ENCODE data around the gene TRIM29.

The TRIM29 gene

DNA sequence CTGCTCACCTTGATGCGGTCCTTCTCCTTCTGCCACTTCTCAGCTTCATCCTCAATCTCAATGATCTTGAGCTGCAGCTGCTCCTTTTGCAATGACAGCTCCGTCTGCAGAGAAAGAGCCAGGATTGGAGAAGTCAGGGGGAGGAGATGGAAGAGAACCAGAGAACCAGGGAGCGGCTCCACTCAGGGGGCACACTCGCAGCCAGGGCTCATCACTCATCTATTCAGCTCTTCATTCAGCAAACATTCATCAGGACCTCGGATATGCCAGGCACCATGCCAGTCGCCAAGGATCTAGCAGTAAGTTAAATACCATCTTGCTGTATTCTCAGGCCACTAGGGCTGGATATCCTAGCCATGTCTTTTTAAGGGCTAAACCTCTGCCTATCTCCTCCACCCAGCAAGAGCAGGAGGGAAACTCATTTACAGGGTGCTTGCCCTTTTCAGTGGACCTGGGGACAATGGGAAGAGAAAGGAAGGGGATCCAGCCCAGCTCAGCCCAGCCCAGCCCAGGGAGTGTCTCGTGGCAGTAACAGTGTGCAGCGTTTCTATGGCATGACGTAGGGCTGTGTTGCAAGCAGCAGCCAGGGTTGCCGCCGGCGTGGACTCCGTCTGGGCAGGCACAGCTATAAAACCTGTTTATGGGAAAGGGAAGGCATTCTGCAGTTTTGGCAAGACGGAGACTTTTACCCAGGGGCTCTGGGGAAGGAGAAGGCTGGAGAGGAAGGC, 9.4 kb downstream of the TRIM29 start:
- in situ Hi-C loops (cut with MboI; ENCODE audit: low sequenced_read_pairs), result no loop called here
- no peaks in the 10 kb centered on the region for H3K4me1 ChIP-seq
- H3K4me3 ChIP-seq, result no peak overlapping the region
- no peaks in the 10 kb centered on the region for H3K36me3 ChIP-seq (replicated peaks)
- H3K27me3 ChIP-seq (ENCODE audit: low read depth), result peaks cover 9% of the 10 kb centered on the region; the same call in 1 of the 2 replicates
- no peaks in the 10 kb centered on the region for H3K9me3 ChIP-seq
- no peak for DNase-seq (ENCODE audit: low spot score in 2 of 2)

DNA sequence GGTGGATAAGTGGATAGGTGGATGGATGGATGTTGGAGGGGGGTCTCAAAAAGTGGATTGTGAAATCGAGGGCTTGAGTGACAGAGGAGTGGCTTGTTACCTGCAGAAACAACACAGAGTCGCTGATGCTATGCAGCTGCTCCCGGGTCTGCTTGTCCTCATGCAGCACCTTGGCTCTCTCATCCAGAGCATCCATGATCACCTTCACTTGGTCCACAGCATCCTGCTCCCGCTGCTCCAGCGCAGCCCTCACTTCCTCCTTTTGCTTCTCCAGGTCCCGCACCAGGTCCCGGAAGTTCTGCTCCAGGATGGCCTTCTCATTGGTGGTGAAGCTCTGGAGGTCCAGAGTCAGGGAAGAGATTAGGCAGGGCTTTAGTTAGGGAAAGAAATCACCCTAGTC, 10.7 kb downstream of the TRIM29 start:
- no peak overlapping the region for H3K4me3 ChIP-seq
- H3K36me3 ChIP-seq (replicated peaks), result no peaks in the 10 kb centered on the region
- H3K27me3 ChIP-seq (ENCODE audit: low read depth), result peaks cover 9% of the 10 kb centered on the region; the same call in 1 of the 2 replicates
- H3K9me3 ChIP-seq, result no peaks in the 10 kb centered on the region
- DNase-seq (ENCODE audit: low spot score in 2 of 2), result no peak
- H3K4me1 ChIP-seq, result no peaks in the 10 kb centered on the region
- in situ Hi-C loops (cut with MboI; ENCODE audit: low sequenced_read_pairs), result no loop called here

DNA sequence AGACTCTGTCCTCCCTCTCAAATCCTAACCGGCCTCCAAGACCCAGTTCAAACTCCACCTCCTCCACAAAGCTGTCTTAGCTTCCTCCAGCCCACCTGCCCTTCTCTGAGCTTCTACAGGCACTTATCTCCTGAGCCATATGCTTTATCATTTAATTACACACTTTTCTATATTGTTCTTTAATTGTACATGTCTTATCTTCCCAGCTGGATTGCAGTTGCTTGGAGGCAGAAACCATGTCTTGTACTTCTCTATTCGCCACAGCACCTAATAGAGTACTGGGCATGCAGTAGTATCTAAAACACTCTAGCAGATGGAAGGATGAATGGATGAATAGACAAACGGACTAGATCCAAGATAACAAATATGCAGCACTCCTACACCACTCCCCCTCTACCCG, 11.3 kb downstream of the TRIM29 start:
- Histone ChIP-seq H3K27me3 (ENCODE audit: low read depth) (peaks cover 9% of the 10 kb centered on the region; the same call in 1 of the 2 replicates), H3K4me3 (no peak overlapping the region), H3K36me3 (replicated peaks) (no peaks in the 10 kb centered on the region), H3K9me3 (no peaks in the 10 kb centered on the region), H3K4me1 (no peaks in the 10 kb centered on the region)
- in situ Hi-C loops (cut with MboI; ENCODE audit: low sequenced_read_pairs), result no loop called here
- no peak for DNase-seq (ENCODE audit: low spot score in 2 of 2)

- DNase-seq (ENCODE audit: low spot score in 2 of 2), result no peak
- Histone ChIP-seq H3K4me3 (no peak overlapping the region), H3K4me1 (no peaks in the 10 kb centered on the region), H3K9me3 (no peaks in the 10 kb centered on the region), H3K27me3 (ENCODE audit: low read depth) (peaks cover 4% of the 10 kb centered on the region; the same call in 1 of the 2 replicates), H3K36me3 (replicated peaks) (no peaks in the 10 kb centered on the region)
- in situ Hi-C loops (cut with MboI; ENCODE audit: low sequenced_read_pairs), result no loop called here
Observed at GRCh38 chr11:120125509-120125908, 12.4 kb downstream of the TRIM29 start.

- Histone ChIP-seq H3K4me3 (no peak overlapping the region), H3K36me3 (replicated peaks) (no peaks in the 10 kb centered on the region), H3K27me3 (ENCODE audit: low read depth) (peaks cover 4% of the 10 kb centered on the region; the same call in 1 of the 2 replicates), H3K9me3 (no peaks in the 10 kb centered on the region), H3K4me1 (no peaks in the 10 kb centered on the region)
- in situ Hi-C loops (cut with MboI; ENCODE audit: low sequenced_read_pairs), result no loop called here
- no peak for DNase-seq (ENCODE audit: low spot score in 2 of 2)
Observed at GRCh38 chr11:120125024-120125423, 12.9 kb downstream of the TRIM29 start.

DNA sequence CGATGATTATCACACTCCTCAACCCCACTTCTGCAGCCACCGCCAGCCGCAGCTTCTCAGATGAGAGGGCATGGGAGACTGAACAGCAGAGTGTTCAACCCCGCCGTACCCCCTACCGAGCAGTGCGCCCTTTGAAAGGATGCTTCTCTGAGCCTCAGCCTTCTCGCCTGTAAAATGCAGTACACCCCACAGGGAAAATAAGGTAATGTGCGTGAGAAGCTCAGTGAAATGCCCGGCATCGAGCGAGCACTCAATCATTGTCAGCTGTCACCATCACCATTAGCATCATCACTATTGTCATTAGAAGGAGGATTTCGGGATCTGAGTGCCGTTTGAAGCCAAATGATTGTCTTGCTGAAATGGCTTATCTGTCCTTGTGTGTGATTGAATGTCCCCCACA, 13.6 kb downstream of the TRIM29 start:
- Histone ChIP-seq H3K27me3 (ENCODE audit: low read depth) (peaks cover 4% of the 10 kb centered on the region; the same call in 1 of the 2 replicates), H3K4me1 (no peaks in the 10 kb centered on the region), H3K4me3 (no peak overlapping the region), H3K36me3 (replicated peaks) (no peaks in the 10 kb centered on the region), H3K9me3 (no peaks in the 10 kb centered on the region)
- DNase-seq (ENCODE audit: low spot score in 2 of 2), result no peak
- in situ Hi-C loops (cut with MboI; ENCODE audit: low sequenced_read_pairs), result no loop called here

DNA sequence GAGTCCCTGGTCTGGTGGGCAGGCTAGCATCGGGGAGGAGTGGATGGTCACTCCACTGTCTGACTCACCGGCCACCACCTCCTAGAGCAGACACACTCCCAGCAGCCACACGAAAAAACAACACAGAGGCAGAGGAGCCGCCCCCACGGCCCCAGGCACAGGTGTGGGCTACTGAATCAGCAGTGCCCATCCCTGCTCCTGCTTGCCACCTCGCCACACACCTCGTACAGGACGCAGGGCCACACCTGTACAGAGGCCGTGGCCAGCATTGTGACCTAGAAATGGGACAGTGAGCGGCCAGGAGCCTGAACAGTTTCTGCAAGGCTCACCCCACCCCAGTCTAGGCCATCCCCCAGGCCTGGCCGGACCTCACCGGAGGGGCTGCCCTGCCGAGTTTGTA, 14.0 kb downstream of the TRIM29 start:
- Histone ChIP-seq H3K4me1 (no peaks in the 10 kb centered on the region), H3K27me3 (ENCODE audit: low read depth) (peaks cover 4% of the 10 kb centered on the region; the same call in 1 of the 2 replicates), H3K36me3 (replicated peaks) (no peaks in the 10 kb centered on the region), H3K4me3 (no peak overlapping the region), H3K9me3 (no peaks in the 10 kb centered on the region)
- no peak for DNase-seq (ENCODE audit: low spot score in 2 of 2)
- in situ Hi-C loops (cut with MboI; ENCODE audit: low sequenced_read_pairs), result no loop called here

- in situ Hi-C loops (cut with MboI; ENCODE audit: low sequenced_read_pairs), result no loop called here
- Histone ChIP-seq H3K4me1 (no peaks in the 10 kb centered on the region), H3K36me3 (replicated peaks) (no peaks in the 10 kb centered on the region), H3K9me3 (no peaks in the 10 kb centered on the region), H3K4me3 (no peak overlapping the region), H3K27me3 (ENCODE audit: low read depth) (peaks cover 4% of the 10 kb centered on the region; the same call in 1 of the 2 replicates)
- DNase-seq (ENCODE audit: low spot score in 2 of 2), result no peak
Observed at GRCh38 chr11:120122924-120123683, 14.8 kb downstream of the TRIM29 start.

- no peak for DNase-seq (ENCODE audit: low spot score in 2 of 2)
- in situ Hi-C loops (cut with MboI; ENCODE audit: low sequenced_read_pairs), result no loop called here
- H3K4me1 ChIP-seq, result no peaks in the 10 kb centered on the region
- no peaks in the 10 kb centered on the region for H3K27me3 ChIP-seq (ENCODE audit: low read depth)
- H3K36me3 ChIP-seq (replicated peaks), result no peaks in the 10 kb centered on the region
- H3K9me3 ChIP-seq, result no peaks in the 10 kb centered on the region
- H3K4me3 ChIP-seq, result no peak overlapping the region
Observed at GRCh38 chr11:120121914-120122473, 15.9 kb downstream of the TRIM29 start.

DNA sequence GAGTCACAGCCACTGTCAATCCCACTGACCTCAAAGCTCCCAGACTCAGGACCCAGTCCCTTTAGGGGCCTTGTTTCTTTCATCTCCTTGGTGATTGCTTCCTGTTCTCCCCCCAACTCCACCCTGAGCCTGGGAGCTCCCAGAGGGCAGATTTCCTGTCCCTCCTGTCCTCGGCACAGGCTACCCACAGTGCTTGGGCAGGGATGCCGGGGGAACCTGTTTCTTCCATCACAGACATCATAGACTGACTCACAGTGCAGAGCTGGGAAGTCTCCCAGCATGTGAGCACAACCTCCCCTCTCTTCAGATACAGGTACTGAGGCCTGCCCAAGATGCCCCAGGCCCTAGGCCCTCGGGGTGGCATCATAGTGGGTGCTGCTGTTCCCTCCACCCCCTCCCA, 16.6 kb downstream of the TRIM29 start:
- Histone ChIP-seq H3K36me3 (replicated peaks) (no peaks in the 10 kb centered on the region), H3K9me3 (no peaks in the 10 kb centered on the region), H3K27me3 (ENCODE audit: low read depth) (0 out of 2 replicates have a peak, but pooled peaks cover under 1% of the 10 kb centered on the region), H3K4me3 (no peak overlapping the region), H3K4me1 (no peaks in the 10 kb centered on the region)
- DNase-seq (ENCODE audit: low spot score in 2 of 2), result no peak
- in situ Hi-C loops (cut with MboI; ENCODE audit: low sequenced_read_pairs), result no loop called here

- H3K27me3 ChIP-seq (ENCODE audit: low read depth), result 0 out of 2 replicates have a peak, but pooled peaks cover 2% of the 10 kb centered on the region
- no peaks in the 10 kb centered on the region for H3K36me3 ChIP-seq (replicated peaks)
- no peak for DNase-seq (ENCODE audit: low spot score in 2 of 2)
- no peaks in the 10 kb centered on the region for H3K4me1 ChIP-seq
- no peak overlapping the region for H3K4me3 ChIP-seq
- in situ Hi-C loops (cut with MboI; ENCODE audit: low sequenced_read_pairs), result no loop called here
- no peaks in the 10 kb centered on the region for H3K9me3 ChIP-seq
Observed at GRCh38 chr11:120120805-120121335, 17.0 kb downstream of the TRIM29 start.

DNA sequence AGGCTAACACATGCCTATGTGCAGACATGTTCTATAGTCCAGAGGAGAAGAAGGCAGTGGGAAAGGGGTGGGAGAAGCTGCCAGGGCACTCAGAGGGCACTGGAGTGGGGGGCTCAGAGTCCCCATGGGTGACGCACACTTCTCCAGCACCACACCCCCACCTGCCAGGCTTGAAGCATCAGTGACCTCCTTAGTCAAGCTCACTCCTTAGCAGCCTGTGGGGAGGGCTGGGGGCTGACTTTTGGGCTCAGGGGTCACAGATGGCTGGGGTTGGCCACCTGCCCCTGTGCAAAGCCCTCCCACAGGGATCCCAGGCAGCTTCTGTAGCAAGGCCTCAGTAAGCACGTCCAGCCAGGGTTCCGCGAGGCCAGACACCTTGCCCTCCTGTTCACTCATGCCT, 18.8 kb downstream of the TRIM29 start:
- in situ Hi-C loops (cut with MboI; ENCODE audit: low sequenced_read_pairs), result no loop called here
- H3K9me3 ChIP-seq, result no peaks in the 10 kb centered on the region
- no peaks in the 10 kb centered on the region for H3K4me1 ChIP-seq
- no peak for DNase-seq (ENCODE audit: low spot score in 2 of 2)
- H3K27me3 ChIP-seq (ENCODE audit: low read depth), result 0 out of 2 replicates have a peak, but pooled peaks cover 2% of the 10 kb centered on the region
- H3K4me3 ChIP-seq, result no peak overlapping the region
- no peaks in the 10 kb centered on the region for H3K36me3 ChIP-seq (replicated peaks)

DNA sequence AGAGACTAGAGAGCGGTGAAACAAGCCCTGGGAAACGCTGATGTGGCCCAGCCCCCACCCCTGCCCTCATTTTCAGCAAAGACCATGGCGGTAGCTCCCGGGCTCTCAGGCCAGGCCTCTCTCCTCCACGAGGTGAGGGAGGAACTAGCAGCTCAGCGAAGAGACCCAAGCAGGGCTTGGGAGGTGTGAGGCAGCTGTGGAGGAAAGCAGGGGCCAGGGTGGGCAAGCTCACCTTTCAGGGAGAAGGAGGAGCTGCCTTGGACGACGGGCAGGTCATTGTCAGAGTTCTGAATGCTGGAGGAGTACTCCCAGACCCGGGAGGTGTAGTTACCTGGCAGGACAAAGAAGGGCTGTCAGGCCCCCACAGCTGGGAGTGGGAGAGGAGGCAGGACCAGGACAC, 19.9 kb downstream of the TRIM29 start:
- Histone ChIP-seq H3K9me3 (no peaks in the 10 kb centered on the region), H3K4me1 (no peaks in the 10 kb centered on the region), H3K4me3 (no peak overlapping the region), H3K27me3 (ENCODE audit: low read depth) (peaks cover 7% of the 10 kb centered on the region; the same call in 1 of the 2 replicates), H3K36me3 (replicated peaks) (no peaks in the 10 kb centered on the region)
- no peak for DNase-seq (ENCODE audit: low spot score in 2 of 2)
- in situ Hi-C loops (cut with MboI; ENCODE audit: low sequenced_read_pairs), result no loop called here

DNA sequence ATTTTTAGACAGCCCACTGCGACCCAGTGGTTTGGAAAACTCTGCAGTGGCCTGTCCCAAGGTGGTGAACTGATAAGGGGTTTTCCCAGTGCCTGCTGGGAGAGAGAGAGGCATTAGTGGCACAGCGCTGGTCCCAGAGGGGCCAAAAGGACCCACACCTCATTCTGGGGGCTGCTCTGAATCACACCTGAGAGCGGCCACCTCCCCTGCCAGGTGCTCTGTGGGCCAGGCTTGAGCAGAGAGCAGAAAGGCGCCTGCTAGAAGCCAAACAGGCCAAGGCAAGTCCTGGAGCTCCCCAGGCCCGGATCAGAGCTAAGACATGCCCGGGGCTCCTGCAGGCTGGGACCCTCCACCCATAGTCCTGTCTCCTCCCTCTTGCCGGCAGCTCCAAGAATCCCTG, 20.9 kb downstream of the TRIM29 start:
- DNase-seq (ENCODE audit: low spot score in 2 of 2), result no peak
- in situ Hi-C loops (cut with MboI; ENCODE audit: low sequenced_read_pairs), result no loop called here
- no peaks in the 10 kb centered on the region for H3K9me3 ChIP-seq
- no peak overlapping the region for H3K4me3 ChIP-seq
- H3K27me3 ChIP-seq (ENCODE audit: low read depth), result peaks cover 16% of the 10 kb centered on the region
- no peaks in the 10 kb centered on the region for H3K4me1 ChIP-seq
- no peaks in the 10 kb centered on the region for H3K36me3 ChIP-seq (replicated peaks)
